HG03469 (cell line): Measurements from ENCODE around the gene PDE7B.
A peak's percentile ranks its signal among the peaks of the same experiment; 100 is the strongest.

Source experiments
- ATAC-seq: cut with Tn5 transposase; IDR thresholded peaks from one replicate; pipeline ENCODE4 v1.9.1; 2021; ENCODE audit warnings: mild to moderate bottlenecking, moderate library complexity, moderate number of reproducible peaks; ENCODE audit not compliant: unreplicated experiment

PDE7B gene

GRCh38 chr6:135884136-135884535, 32.6 kb downstream of the PDE7B start:
- no peak for ATAC-seq

GRCh38 chr6:135887069-135887468, 35.6 kb downstream of the PDE7B start:
- ATAC-seq, result no peak

DNA sequence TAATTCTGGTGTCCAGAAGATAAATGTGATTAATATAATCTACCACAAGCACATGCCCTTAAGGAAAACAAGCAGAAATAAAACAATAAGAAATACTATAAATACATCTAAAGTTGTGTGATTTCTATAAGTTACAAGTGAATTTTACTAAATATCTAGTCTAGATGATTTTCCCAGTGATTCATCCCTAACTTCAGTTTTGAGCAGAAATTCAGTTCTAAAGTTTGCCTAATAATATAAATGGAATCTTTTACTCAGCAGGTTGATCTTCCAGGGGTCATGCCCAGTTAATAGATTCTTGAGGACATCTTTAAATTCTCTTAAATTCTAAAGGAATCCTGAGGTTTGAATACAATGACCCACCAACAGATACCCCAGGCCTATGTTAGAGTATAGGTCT, 37.3 kb downstream of the PDE7B start:
- no peak for ATAC-seq

- no peak for ATAC-seq
These were observed 39.4 kb downstream of the PDE7B start for GRCh38 chr6:135890876-135891275.

- no peak for ATAC-seq
These were observed 40.2 kb downstream of the PDE7B start for GRCh38 chr6:135891710-135892109.

- no peak for ATAC-seq
These were observed 43.9 kb downstream of the PDE7B start for GRCh38 chr6:135895231-135895911.

- ATAC-seq, result no peak
These were observed 45.6 kb downstream of the PDE7B start for GRCh38 chr6:135897087-135897486.

GRCh38 chr6:135901774-135902524, 50.4 kb downstream of the PDE7B start:
- ATAC-seq, result no peak

- no peak for ATAC-seq
These were observed 51.3 kb downstream of the PDE7B start for GRCh38 chr6:135902756-135903331.

DNA sequence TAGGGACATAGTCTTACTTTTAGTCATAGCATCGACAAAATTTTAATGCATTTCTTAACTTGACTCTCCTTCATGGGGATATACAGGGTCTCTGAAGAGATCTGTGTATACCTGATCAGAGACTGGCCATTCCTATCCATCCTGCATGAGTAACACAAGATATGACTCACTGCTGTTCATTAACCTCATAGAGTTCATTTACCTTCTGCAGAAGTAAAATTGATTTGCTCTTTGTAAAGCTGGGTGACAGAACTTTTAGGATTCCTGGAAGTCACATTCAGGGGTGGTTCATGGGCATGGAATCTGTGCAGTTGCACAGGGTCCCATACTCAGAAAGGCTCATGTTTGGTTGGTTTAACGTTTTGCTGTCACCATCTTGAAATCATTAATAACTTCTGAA, 53.2 kb downstream of the PDE7B start:
- no peak for ATAC-seq

- ATAC-seq, result no peak
These were observed 54.3 kb downstream of the PDE7B start for GRCh38 chr6:135905604-135906300.

DNA sequence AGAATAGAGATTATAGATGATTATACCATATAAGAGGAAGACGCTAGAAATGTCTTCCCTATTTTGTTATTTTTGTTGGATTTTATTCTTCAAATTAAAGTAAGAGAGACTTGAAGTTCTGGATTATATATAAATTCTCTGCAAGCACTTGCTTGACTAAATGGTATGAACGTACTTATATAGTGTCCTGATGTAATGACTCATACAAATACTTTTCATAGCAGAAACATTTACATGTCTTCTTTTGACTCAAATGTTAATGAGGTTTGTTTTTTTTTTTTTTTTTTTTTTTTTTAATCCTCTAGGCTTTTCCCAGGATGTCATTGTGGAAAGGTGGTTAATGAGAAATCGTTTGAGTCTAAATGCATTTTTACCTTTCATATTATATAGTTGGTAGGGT, 55.0 kb downstream of the PDE7B start:
- ATAC-seq, result no peak

GRCh38 chr6:135906972-135907465, 55.5 kb downstream of the PDE7B start:
- no peak for ATAC-seq

DNA sequence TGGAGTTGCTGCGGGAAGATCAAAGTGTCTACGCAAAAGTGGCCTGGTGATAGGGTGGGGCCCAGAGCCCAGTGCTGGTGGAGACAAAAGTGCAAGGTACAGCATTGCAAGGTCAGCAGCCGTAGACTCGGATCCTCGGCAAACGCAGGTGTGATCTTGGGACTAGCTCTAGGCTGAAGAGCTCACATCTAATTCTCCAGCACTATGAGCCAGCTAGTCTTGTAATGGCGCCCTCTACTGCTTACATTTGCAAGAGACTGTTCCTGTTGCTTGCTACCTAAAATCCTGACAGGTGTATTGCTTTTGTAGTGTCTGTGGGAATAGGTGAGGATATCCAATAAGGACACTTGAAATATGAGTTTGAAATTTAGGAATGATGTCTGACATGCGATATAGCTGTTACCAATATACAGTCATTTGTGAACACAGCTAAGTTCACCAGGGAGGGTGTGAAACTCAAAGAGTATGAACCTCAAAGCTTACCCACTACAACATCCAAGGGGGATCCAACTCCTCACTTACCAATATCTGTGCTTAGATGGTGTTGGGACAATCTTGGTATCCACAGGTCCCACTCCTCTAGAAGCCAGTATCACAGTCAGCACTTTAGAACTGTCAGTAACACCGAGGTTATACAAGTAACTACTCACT, 58.4 kb downstream of the PDE7B start:
- ATAC-seq, result peak; percentile 60

- no peak for ATAC-seq
These were observed 59.5 kb downstream of the PDE7B start for GRCh38 chr6:135910790-135911618.

GRCh38 chr6:135913785-135914184, 62.3 kb downstream of the PDE7B start:
- no peak for ATAC-seq

GRCh38 chr6:135919026-135919425, 67.5 kb downstream of the PDE7B start:
- no peak for ATAC-seq

- ATAC-seq, result no peak
These were observed 69.2 kb downstream of the PDE7B start for GRCh38 chr6:135920689-135921088.

GRCh38 chr6:135921188-135921587, 69.7 kb downstream of the PDE7B start:
- no peak for ATAC-seq

- no peak for ATAC-seq
These were observed 70.7 kb downstream of the PDE7B start for GRCh38 chr6:135922174-135922573.
